HepG2 (cell line): ENCODE results near the gene ZCCHC12. TPM values are rescaled to one million over a fixed set of nuclear protein-coding genes. Genes with fewer than 3 reads are reported as not detected.

ENCODE experiments used
- ATAC-seq: fragments of 200-7000 bp; cut with Tn5 transposase; 3 replicates; pipeline ENCODE4 v1.9.1; 2020; ENCODE audit warnings: mild to moderate bottlenecking, moderate library complexity
- BruUV-seq: library from RNA; stranded (reverse); fragments of 400-500 nt; replicated peaks from 2 replicates; lab custom pipeline; 2021; lab: Mats Ljungman, UMichigan
- CTCF ChIA-PET: fragments of 300-600 bp; formaldehyde crosslinking; extraction: SDS; loops from one replicate; lab custom pipeline; 2021; ENCODE audit warnings: low total read pairs, inconsistent platforms, low intra/inter-chr PET ratio; lab: Yijun Ruan, JAX
- POLR2A ChIA-PET: fragments of 350-600 bp; sonication (Branson Sonifier 250); formaldehyde crosslinking; loops from one replicate; lab custom pipeline; 2020; ENCODE audit warnings: antibody characterized with exemption, inconsistent platforms; lab: Yijun Ruan, JAX
- DNase-seq: peaks from one replicate; pipeline ENCODE4 v3.0.0-alpha.2; 2015; ENCODE audit warnings: low spot score
- FAIRE-seq: peaks from 3 replicates; lab custom pipeline; 2011; peaks lifted over from hg19 to GRCh38; lab: Jason Lieb, UNC
- H2AFZ ChIP-seq: one replicate; pipeline ENCODE4 v1.6.1; 2011; ENCODE audit warnings: low read length, inconsistent platforms
- H3K27ac ChIP-seq: fragments of 300-600 bp; 3 replicates; pipeline ENCODE4 v1.8.0; 2011; ENCODE audit warnings: mixed run types, mild to moderate bottlenecking, mixed read lengths, low read length, inconsistent platforms; ENCODE audit not compliant: insufficient read depth; ENCODE audit errors: extremely low read length
- H3K27me3 ChIP-seq, 2 experiments: fragments of 200-600 bp in 1 of 2; 2 replicates in 1 of 2; 3 replicates in 1 of 2; pipeline versions ENCODE4 v1.6.0 to v1.8.0; 2011; ENCODE audit warnings: low read length in 2 of 2, mild to moderate bottlenecking in 2 of 2, moderate library complexity in 2 of 2, inconsistent platforms in 1 of 2; ENCODE audit not compliant: insufficient read depth in 2 of 2, control insufficient read depth in 1 of 2
- H3K36me3 ChIP-seq, 2 experiments: fragments of 200-600 bp in 1 of 2; replicated peaks in 1 of 2; 2 replicates in 1 of 2; 3 replicates in 1 of 2; pipeline versions ENCODE4 v1.5.1 to v1.8.0; 2011; ENCODE audit warnings: low read length in 2 of 2, inconsistent platforms in 1 of 2; ENCODE audit not compliant: insufficient read depth in 2 of 2, control insufficient read depth in 1 of 2
- H3K4me1 ChIP-seq: 2 replicates; pipeline ENCODE4 v1.5.1; 2012; ENCODE audit warnings: low read length, inconsistent platforms; ENCODE audit not compliant: insufficient read depth
- H3K4me2 ChIP-seq: 2 replicates; pipeline ENCODE4 v1.6.0; 2011; ENCODE audit warnings: low read depth, low read length, inconsistent platforms
- H3K4me3 ChIP-seq, 3 experiments: fragments of 200-600 bp in 1 of 3; sonication (generic), shearing (Covaris generic) in 1 of 3; replicated peaks in 1 of 3; 2 replicates each; pipeline ENCODE4 v1.5.1; 2011 to 2016; ENCODE audit warnings: low read length in 3 of 3, inconsistent platforms in 2 of 3, low read depth in 2 of 3, mild to moderate bottlenecking in 2 of 3, control low read depth in 1 of 3, mixed read lengths in 1 of 3; ENCODE audit not compliant: insufficient read depth in 1 of 3
- H3K79me2 ChIP-seq: one replicate; pipeline ENCODE4 v1.6.1; 2011; ENCODE audit warnings: low read length, inconsistent platforms; ENCODE audit not compliant: insufficient read depth
- H3K9ac ChIP-seq: 2 replicates; pipeline ENCODE4 v1.6.0; 2011; ENCODE audit warnings: mild to moderate bottlenecking, low read depth, low read length, inconsistent platforms; ENCODE audit not compliant: insufficient read depth
- H3K9me3 ChIP-seq: 2 replicates; pipeline ENCODE4 v1.5.1; 2012; ENCODE audit warnings: mild to moderate bottlenecking, low read length
- H4K20me1 ChIP-seq: 2 replicates; pipeline ENCODE4 v1.6.0; 2011; ENCODE audit warnings: inconsistent platforms, mild to moderate bottlenecking, low read length, moderate library complexity; ENCODE audit not compliant: insufficient read depth
- ARID5B ChIP-seq: IDR thresholded peaks from 2 replicates; pipeline ENCODE4 v1.4.0; 2020; ENCODE audit warnings: mild to moderate bottlenecking, missing genetic modification reagents
- ATF1 ChIP-seq: IDR thresholded peaks from 2 replicates; pipeline ENCODE4 v1.6.1; 2016; ENCODE audit warnings: mild to moderate bottlenecking, control low read depth
- CEBPG ChIP-seq: IDR thresholded peaks from 2 replicates; pipeline ENCODE4 v1.6.1; 2016
- CTCF ChIP-seq: sonication (generic); formaldehyde crosslinking; IDR thresholded peaks from 2 replicates; pipeline ENCODE4 v1.5.0; 2020; ENCODE audit warnings: mild to moderate bottlenecking, missing genetic modification reagents, moderate library complexity
- NCOA2 ChIP-seq: sonication (generic); formaldehyde crosslinking; IDR thresholded peaks from 2 replicates; pipeline ENCODE4 v1.8.0; 2022; ENCODE audit warnings: inconsistent platforms
- PAX8 ChIP-seq: sonication (generic); formaldehyde crosslinking; IDR thresholded peaks from 2 replicates; pipeline ENCODE4 v1.8.0; 2022; ENCODE audit warnings: mild to moderate bottlenecking, missing genetic modification reagents, borderline replicate concordance
- RARA ChIP-seq: IDR thresholded peaks from 2 replicates; pipeline ENCODE4 v1.6.1; 2016; ENCODE audit warnings: missing genetic modification reagents, missing compliant biosample characterization
- SKIL ChIP-seq: sonication (generic); formaldehyde crosslinking; IDR thresholded peaks from 2 replicates; pipeline ENCODE4 v1.8.0; 2022; ENCODE audit warnings: missing genetic modification reagents, mild to moderate bottlenecking, moderate library complexity, borderline replicate concordance
- SMC3 ChIP-seq: IDR thresholded peaks from 2 replicates; pipeline ENCODE4 v1.6.1; 2011; ENCODE audit warnings: low read length, improper control_type of control experiment
- SOX5 ChIP-seq: IDR thresholded peaks from 2 replicates; pipeline ENCODE4 v1.6.1; 2016; ENCODE audit warnings: borderline replicate concordance
- STAG1 ChIP-seq: sonication (generic); formaldehyde crosslinking; IDR thresholded peaks from 2 replicates; pipeline ENCODE4 v1.4.0; 2020; ENCODE audit warnings: missing genetic modification reagents
- WGBS: methylation state at CpG from one replicate; pipeline ENCODE4 v1.1.6; 2017; ENCODE audit warnings: low lambda C conversion rate; 5-methylcytosine and 5-hydroxymethylcytosine counted together
- in situ Hi-C: cut with HindIII; loops from 2 replicates; pipeline ENCODE4 v1.10.0; 2017; ENCODE audit warnings: low pct_unique_long_range_greater_than_20kb; ENCODE audit not compliant: extremely low pct_ligation_motif_present
- intact Hi-C: fragments of 100-400 bp; cut with micrococcal nuclease; formaldehyde crosslinking; loops from one replicate; pipeline ENCODE4 v1.10.0; 2022; ENCODE audit not compliant: unreplicated experiment
- polyA plus RNA-seq, 8 experiments: library from polyadenylated mRNA; depleted of rRNA in 3 of 8; stranded (reverse) in 7 of 8; unstranded in 1 of 8; fragments of >200 nt; fragmentation: Illumina TruSeq in 4 of 8; extraction: Trizol in 4 of 8; gene quantifications; 2 replicates each; pipeline versions ENCODE4 v1.2.1 to v1.2.3, GENCODE V29; 2011 to 2016; ENCODE audit warnings: low read depth in 4 of 8, missing spikeins in 1 of 8, mixed read lengths in 1 of 8; ENCODE audit not compliant: insufficient read depth in 1 of 8
- total RNA-seq, 5 experiments: library from RNA; depleted of rRNA; stranded (reverse); fragments of >200 nt; fragmentation: Illumina TruSeq; extraction: Trizol; gene quantifications; 2 replicates each; pipeline ENCODE4 v1.2.3, GENCODE V29; 2016; ENCODE audit warnings: low read depth in 1 of 5

The ZCCHC12 gene
- total and polyA plus RNA-seq, 2 of the 13 experiments (the other 11 are each of a cell fraction or from before 2014, with no cell fraction given) = 0.05 to 0.20 TPM

GRCh38 chrX:118847676-118848075 lies 24.1 kb downstream of the ZCCHC12 start:
- H3K9me3 ChIP-seq = no peaks in the 10 kb centered on the region
- H4K20me1 ChIP-seq = no peaks in the 10 kb centered on the region
- no peak overlapping the region for H3K9ac ChIP-seq
- ChIA-PET POLR2A (interaction anchor here (1.0 kb wide), 1 partner anchor 193 kb away, joined by 3 read pairs; no protein-coding TSS in a partner anchor), CTCF (interaction anchor here (1.0 to 2.2 kb wide), 3 partner anchors 157 to 220 kb away, joined by 4 to 12 read pairs (median 10); no protein-coding TSS in a partner anchor)
- H3K4me3 ChIP-seq = no peak overlapping the region
- H3K27me3 ChIP-seq = no peaks in the 10 kb centered on the region
- TF ChIP-seq CTCF (CRISPR knock-in tag) (peak; percentile 60), STAG1 (CRISPR knock-in tag) (peak; percentile 51), PAX8 (CRISPR knock-in tag) (no peak), SMC3 (peak; percentile 49; the same call in 1 of the 2 replicates)
- TF ChIP-seq, all 625 proteins: peak for 3
- FAIRE-seq (peak; percentile 60), DNase-seq (peak; percentile 34), ATAC-seq (no peak)
- no peaks in the 10 kb centered on the region for H3K79me2 ChIP-seq
- no TSS peak for BruUV-seq
- no peaks in the 10 kb centered on the region for H3K36me3 ChIP-seq
- H3K27ac ChIP-seq = no peak overlapping the region
- 48% methylated on average over 1 of the region's 1 CpG for WGBS
- no peak overlapping the region for H3K4me2 ChIP-seq
- H3K4me1 ChIP-seq = no peaks in the 10 kb centered on the region
- in situ Hi-C loops = loop anchor here (10.0 kb wide), 1 partner anchor 217 kb away; no protein-coding TSS in a partner anchor
- H2AFZ ChIP-seq = no peak overlapping the region
- intact Hi-C loops = loop anchor here (1.0 kb wide), 2 partner anchors 158 to 220 kb away; no protein-coding TSS in a partner anchor

- H3K9me3 ChIP-seq = no peaks in the 10 kb centered on the region
- BruUV-seq = no TSS peak
- ATAC-seq = no peak
- 3% methylated on average over 2 of the region's 3 CpGs for WGBS
- no peaks in the 10 kb centered on the region for H3K27me3 ChIP-seq
- ChIA-PET POLR2A (no interaction called here), CTCF (no interaction called here)
- DNase-seq = no peak
- intact Hi-C loops (no loop called here), in situ Hi-C loops (loop anchor here (25.0 kb wide), 1 partner anchor 134 kb away; no protein-coding TSS in a partner anchor)
- no peak overlapping the region for H3K9ac ChIP-seq
- no peaks in the 10 kb centered on the region for H3K36me3 ChIP-seq
- H2AFZ ChIP-seq = no peak overlapping the region
- H3K79me2 ChIP-seq = no peaks in the 10 kb centered on the region
- FAIRE-seq = no peak
- no peaks in the 10 kb centered on the region for H4K20me1 ChIP-seq
- no peak overlapping the region for H3K4me2 ChIP-seq
- H3K4me1 ChIP-seq = peaks cover 24% of the 10 kb centered on the region
- no peak overlapping the region for H3K4me3 ChIP-seq
- no peak overlapping the region for H3K27ac ChIP-seq
- peak; percentile 77 for TF ChIP-seq CEBPG (CRISPR knock-in tag)
- TF ChIP-seq ARID5B (CRISPR knock-in tag) = peak; percentile 25; the same call in 1 of the 2 replicates
- no peak for TF ChIP-seq SKIL (CRISPR knock-in tag)
- TF ChIP-seq NCOA2 (CRISPR knock-in tag) = no peak
- 0 out of 2 replicates have a peak, but pooled peaks have one; percentile 20 for TF ChIP-seq RARA (CRISPR knock-in tag)
- no peak for TF ChIP-seq ATF1
- peak; percentile 61; the same call in 1 of the 2 replicates for TF ChIP-seq SOX5 (CRISPR knock-in tag)
Observed at GRCh38 chrX:118853596-118853995, 30.0 kb downstream of the ZCCHC12 start.
